Body of pancreas (tissue), 4 donors: ENCODE measurements around the gene CTTNBP2.

Experiments
- CTCF ChIP-seq, 7 experiments: fragments of 450-650 bp in 4 of 7; fragments of 200-600 bp in 3 of 7; sonication (generic) in 3 of 7; IDR thresholded peaks; one replicate each; pipeline ENCODE4 v1.5.1; 2016 to 2019; ENCODE audit warnings: antibody characterized with exemption in 7 of 7
- POLR2A ChIP-seq, 3 donors: fragments of 450-650 bp; IDR thresholded peaks; one replicate each; pipeline ENCODE4 v1.6.1; 2016; ENCODE audit warnings: antibody characterized with exemption in 3 of 3, mild to moderate bottlenecking in 2 of 3

DNA sequence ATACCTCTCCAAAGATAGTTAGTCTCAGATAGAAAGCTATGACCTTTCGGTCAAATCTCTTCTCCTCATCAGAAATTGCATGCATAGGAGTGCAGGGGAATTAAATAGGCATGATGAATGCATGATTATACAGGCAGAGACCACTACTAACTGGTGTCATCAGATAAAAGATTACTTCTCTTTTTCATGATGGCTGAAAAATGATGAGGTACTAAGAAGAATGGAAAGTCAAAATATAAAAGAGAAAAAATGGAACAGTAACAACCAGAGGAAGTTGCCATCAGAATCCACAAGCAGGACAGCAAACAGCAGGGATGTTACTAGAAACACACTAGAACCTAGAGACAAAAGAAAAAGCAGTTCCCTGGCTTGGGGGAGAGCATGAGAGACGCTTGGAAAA, 31.6 kb downstream of the CTTNBP2 start:
- no peak for TF ChIP-seq POLR2A (IDR thresholded peaks at IDR 0.05)
- no peak for TF ChIP-seq CTCF (IDR thresholded peaks at IDR 0.05)
